Spleen (tissue), 7 donors: ENCODE data around the gene SLC25A26.

Experiments used
- POLR2A ChIP-seq, 3 donors: fragments of 450-650 bp; IDR thresholded peaks; one replicate each; pipeline ENCODE4 v1.5.1; 2017; ENCODE audit warnings: antibody characterized with exemption in 3 of 3, mild to moderate bottlenecking in 1 of 3
- TF ChIP-seq, protein P1 (sequence below), 11 experiments: fragments of 200-600 bp in 7 of 11; fragments of 450-650 bp in 4 of 11; sonication (generic) in 4 of 11; IDR thresholded peaks in 8 of 11; conservative IDR thresholded peaks in 3 of 11; 1 replicate in 7 of 11; 2 replicates in 4 of 11; pipeline versions ENCODE4 v1.4.0 to v1.8.0; 2016 to 2021; ENCODE audit warnings: antibody characterized with exemption in 11 of 11, inconsistent platforms in 4 of 11, mild to moderate bottlenecking in 1 of 11
- donor health status: DM: no; HTN: no; CAD: no; lungs with moderate emphysema.
- donor health status: DM: no; HTN: no; CAD: no.
- donor health status: DM: no; HTN: no; CAD: no.

DNA sequence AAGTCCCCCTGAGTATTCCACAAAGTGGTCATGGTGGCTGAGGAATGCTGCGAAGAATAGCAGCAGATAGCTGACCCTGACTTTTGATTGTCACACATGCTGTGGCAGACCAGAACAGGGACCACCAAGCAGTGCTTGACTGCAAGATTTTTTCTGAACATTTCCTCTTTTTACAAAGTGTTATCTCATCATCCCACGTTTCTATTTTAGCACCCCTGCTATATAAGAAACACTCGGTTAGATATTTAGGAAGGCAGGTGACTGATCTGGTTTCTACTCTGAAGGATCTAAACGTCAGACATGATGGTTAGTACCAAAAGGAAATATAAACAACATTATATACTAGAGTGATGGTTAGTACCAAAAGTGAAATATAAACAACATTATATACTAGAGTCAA lies 9.1 kb downstream of the SLC25A26 start:
- TF ChIP-seq, protein P1, sequence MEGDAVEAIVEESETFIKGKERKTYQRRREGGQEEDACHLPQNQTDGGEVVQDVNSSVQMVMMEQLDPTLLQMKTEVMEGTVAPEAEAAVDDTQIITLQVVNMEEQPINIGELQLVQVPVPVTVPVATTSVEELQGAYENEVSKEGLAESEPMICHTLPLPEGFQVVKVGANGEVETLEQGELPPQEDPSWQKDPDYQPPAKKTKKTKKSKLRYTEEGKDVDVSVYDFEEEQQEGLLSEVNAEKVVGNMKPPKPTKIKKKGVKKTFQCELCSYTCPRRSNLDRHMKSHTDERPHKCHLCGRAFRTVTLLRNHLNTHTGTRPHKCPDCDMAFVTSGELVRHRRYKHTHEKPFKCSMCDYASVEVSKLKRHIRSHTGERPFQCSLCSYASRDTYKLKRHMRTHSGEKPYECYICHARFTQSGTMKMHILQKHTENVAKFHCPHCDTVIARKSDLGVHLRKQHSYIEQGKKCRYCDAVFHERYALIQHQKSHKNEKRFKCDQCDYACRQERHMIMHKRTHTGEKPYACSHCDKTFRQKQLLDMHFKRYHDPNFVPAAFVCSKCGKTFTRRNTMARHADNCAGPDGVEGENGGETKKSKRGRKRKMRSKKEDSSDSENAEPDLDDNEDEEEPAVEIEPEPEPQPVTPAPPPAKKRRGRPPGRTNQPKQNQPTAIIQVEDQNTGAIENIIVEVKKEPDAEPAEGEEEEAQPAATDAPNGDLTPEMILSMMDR (IDR thresholded peaks at IDR 0.05 in 8 of 11, conservative IDR thresholded peaks at IDR 0.05 in 3 of 11) = no peak
- no peak for TF ChIP-seq POLR2A (IDR thresholded peaks at IDR 0.05)
